Femur (tissue), 1 donor: ENCODE results near the gene PAPOLB.

ENCODE experiments used
- DNase-seq: peaks from one replicate; pipeline ENCODE4 v3.0.0-alpha.2; 2017

Gene PAPOLB

DNA sequence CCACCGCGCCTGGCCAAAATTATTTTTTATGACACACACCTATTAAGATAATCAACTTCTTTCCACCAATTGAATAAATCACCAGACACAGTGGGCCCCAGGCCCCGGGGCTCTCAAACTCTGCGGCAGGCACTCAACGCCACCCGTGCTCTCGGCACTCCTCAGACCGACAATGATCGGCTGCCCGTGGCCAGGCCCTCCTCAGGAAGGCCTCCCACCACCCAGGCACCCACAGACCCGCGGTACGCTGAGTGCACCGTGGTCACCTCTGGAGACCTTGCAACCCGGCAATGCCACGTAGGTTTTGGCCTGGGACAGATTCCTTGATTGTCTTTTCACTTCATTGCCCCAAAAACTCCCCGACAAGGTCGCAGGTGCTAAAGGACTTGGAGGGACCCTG, 14.8 kb upstream of the PAPOLB start:
- DNase-seq, result no peak

DNA sequence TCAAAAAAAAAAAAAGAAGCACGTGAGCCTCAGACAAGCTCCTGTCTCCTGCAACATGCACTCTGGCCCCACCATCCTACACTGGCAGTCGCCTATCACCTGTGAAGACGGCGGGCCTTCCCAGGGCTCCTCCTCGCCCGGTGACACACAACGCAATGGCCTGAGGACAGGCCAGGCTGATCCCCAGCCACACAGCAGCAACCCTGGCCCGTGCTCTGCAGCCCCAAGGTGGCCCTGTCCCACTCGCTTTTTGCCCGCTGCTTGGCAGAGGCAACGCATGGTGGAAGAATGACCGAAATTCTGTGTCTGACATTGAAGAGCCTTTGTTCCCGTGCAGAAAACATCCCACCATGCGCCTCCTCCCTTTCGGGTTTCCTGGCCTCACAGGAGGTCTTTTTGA, 13.6 kb upstream of the PAPOLB start:
- DNase-seq, result no peak

DNA sequence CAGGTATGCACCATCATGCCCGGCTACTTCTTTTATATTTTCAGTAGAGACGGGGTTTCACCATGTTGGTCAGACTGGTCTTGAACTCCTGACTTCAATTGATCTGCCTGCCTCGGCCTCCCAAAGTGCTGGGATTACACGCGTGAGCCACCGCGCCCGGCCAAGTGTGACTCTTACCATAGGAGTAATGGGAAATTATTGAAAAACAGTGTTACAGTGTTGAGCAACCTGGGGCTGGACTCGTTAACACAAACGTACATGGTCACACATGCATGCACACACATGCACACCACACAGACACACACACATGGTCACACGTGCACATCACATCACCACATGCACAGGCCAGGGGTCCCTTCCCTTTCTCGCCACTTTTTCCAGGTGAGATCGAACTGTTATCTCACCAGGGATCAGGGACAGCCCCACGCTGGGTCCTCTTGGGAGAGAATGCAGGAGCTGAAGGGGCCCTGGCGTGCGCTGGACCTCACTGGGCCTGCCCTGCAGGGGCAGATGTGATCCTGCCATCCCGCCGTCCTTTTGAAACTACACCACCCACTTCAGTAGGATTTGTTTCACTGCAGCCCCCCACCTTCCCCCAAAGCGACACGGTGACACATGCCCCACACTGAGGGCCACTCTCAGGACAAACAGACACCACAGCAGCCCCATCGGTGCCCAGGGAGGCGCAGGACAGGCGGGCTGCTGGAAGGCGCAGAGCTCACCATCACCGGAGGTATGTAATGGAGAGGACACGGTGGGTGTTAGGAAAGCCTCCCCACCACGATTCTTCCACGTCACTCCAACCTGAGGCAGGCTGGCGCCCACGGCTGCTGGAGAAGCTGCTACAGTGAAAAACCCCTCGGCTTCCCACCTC, 11.5 kb upstream of the PAPOLB start:
- DNase-seq, result no peak

DNA sequence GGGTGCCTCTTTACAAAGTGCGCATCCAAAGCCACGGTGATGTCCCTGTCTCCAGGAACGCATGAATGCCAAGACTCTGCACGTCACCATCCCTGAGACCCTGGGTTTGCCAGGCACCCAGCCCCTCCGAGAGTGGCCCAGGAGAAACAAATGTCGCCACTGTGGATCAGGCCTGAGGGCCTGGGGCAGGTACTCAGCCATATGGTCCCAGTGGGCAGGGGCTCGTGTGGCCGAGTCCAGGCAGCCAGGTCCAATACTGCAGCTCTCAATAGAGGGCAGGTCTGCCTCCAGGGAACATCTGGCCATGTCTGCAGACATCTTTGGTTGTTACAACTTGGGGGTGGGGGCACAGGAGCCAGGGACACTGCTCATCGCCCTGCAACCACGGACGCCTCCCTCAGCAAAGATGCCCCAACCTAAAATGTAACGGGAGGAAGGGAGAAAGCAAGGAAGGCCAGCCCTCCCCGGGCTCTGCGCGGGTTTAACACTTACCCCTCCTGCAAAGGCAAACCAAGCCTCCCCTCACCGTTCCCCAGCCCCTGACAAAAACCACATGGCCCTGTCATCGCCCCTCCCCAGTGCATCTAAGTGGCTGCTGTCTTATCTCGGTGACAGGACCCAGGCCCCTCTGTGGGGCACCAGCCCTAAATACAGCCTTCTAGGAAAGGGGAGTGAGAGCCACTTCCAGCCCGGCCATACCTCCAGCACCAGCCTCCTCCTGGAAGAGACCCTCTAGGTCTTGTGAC, 10.3 kb upstream of the PAPOLB start:
- no peak for DNase-seq

DNA sequence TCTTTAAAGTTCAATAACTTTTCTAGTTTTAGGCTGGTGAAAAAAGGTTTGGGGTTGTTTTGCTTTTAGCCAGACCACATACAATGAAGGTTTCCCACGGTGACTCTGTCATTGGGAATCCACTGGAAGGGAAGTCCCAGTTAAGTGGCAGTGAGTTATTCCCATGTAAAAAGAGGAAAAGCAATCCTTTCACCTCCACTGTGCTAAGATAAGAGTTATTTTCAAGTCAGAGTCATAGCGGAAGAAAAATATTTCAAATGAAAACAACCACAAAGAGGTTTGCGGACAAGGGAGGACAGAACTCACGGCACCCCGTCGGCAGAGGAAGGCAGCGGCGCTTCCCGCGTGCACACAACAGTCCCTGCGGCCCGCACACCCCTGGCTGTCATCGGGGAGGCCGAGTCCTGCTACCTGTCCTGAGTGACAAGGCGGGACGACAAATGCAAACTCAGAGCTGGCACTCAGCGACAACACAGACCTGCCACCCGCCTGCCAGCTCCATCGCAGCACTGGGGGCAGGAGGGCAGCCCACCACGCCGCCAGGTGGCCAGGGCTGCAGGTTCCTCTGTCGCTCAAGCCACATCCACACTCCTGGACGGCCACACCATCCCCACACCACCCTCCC, 9.3 kb upstream of the PAPOLB start:
- no peak for DNase-seq

DNA sequence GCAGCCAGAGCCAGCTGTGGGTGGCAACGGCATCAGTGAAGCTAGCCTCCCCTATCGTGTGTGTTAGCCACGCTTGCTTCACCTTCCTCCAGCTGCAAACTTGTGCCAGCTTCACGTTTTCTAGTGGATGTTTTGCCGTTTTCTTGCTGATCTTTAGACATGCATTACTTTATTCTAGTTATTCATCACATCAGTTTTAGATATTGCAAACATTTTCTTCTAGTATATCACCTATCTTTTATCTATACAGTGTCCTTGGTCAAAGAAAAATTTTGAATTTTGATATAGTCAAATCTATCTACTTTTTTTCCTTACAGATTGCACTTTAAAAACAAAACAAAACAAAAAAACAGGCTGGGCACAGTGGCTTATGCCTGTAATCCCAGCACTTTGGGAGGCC, 6.7 kb upstream of the PAPOLB start:
- DNase-seq, result no peak

GRCh38 chr7:4866528-4867496, 5.0 kb upstream of the PAPOLB start:
- DNase-seq, result no peak

GRCh38 chr7:4862156-4862555, 326 bp upstream of the PAPOLB start:
- no peak for DNase-seq

- no peak for DNase-seq
These were observed 603 bp downstream of the PAPOLB start for GRCh38 chr7:4861227-4861626.

DNA sequence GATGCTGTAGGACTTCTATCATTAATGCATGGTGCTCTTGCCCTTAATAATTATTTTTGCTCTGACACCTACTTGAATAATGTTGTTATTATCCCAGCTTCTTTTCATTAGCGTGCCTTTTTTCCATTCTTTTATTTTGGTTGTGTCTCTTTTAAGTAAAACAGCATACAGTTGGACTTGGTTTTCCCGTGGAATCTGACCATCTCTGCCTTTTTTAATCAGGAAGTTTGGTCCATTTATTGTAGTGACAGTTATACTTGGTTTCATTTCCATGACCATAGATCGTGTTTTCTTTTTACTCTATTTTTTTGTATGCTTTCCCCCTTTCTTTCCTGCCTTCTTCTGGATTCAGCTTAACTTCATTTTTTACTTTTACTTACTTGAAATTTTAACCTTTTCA, 4.6 kb downstream of the PAPOLB start:
- DNase-seq, result no peak

DNA sequence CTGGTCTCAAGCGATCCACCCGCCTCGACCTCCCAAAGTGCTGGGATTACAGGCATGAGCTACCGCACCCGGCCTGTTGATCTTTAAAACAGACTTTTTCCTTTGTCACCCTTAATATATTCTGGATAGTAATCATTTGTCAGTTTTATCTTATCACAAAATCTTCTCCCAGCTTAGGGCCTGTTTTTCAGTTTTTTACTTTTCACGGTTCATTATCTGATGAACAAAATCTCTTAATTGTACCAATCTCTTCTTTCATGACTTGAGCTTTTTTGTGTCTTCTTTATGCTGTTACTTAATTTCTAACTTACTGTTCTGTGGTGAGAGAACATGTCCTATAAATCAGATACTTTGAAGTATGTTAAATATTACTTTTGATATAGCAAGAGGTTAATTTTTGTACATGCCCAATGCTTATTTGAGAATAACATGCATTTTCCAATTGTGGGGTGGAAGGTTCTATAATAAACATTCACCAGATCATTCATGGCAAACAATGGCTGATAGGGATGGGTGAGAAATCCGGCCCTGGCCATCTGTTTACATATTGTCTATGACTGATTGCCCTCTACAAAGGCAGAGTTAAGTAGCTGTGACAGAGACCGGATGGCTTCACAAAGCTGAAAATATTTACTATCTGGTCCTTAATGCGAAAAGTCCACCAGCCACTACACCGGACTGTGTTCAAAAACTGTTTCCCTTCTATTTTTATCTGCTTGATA, 5.3 kb downstream of the PAPOLB start:
- DNase-seq, result no peak

DNA sequence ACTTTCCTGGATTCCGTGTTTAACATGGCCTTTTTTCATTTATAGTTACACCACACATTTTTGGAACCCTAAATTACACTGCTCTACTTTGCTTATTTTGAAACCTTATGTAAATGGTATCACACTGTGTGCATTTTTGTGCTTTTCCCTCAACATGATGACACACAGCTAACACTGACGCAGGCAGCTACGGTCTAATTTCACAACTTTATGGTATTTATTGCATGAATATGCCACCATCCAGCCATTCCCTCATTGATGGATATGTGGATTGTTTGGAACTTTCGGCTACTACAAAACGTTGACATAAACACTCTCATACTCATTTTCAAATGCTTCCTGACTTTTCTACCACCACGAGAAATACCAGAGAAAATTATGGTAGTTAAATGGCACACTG, 6.9 kb downstream of the PAPOLB start:
- DNase-seq, result no peak

DNA sequence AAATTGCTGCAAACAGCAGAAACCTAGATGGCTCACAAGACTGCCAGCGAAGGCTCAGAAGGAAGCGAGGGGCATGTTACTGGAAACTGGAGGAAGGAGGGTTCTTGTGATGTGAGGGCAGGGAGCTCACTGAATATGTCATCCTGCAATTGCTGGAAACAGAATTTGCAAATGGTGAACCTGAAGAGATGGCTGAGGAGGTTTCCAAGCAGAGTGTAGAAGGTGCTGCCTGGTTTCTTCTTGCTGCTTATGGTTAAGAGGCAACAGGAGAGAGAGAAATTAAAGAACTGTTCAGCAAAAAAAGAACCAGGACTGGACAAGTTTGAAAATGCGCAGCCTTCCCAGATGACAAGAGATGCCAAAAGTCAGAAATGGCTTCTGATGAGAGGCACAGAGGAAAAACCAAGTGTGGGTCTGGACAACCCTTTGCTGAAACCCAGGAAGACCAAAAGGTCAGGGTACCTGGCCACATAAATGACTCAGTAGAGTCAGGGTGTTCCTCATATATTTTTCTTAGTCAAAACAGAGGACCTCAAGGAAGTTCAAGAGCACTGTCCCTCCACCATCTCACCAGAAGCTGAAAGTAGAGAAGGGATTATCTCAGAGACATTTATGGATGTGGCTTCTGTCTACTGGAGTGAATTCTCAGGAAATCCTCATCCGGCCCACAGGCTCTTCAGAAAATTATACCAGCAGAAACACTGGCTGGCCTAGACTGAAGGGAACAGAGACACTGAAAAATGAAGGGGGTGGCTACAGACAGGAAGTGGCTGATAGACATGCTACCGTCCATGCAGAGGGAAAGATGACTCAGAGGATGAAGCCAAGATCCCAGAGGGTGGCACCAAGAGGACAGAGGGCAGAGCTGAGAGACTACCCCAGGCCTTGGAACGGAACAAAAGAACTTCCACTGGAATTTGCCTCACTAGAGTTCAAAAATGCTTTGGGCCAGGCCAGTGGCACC, 10.1 kb downstream of the PAPOLB start:
- no peak for DNase-seq

DNA sequence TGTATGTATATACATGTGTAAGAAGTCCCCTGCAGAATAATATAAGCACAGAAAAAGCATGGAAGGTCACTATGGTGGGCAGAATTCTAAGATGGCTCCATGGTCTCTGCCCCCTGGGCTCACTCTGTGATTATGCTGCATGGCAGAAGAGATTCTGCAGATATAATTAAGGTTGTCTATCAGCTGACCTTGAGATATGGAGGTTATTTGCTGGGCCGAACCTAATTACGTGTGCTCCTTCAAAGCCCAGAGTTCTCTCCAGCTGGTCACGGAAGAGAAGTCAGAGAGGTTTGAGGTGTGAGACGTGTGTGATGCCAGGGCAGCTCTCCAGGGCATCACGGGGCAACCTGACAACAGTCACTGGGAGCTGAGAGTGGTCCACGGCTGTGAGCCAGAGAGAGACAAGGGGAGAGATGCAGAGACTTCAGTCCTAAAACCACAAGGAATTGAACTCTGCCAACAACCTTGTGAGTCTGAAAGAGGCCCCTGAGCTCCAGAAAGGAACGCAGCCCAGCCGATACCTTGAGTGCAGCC, 11.5 kb downstream of the PAPOLB start:
- no peak for DNase-seq

DNA sequence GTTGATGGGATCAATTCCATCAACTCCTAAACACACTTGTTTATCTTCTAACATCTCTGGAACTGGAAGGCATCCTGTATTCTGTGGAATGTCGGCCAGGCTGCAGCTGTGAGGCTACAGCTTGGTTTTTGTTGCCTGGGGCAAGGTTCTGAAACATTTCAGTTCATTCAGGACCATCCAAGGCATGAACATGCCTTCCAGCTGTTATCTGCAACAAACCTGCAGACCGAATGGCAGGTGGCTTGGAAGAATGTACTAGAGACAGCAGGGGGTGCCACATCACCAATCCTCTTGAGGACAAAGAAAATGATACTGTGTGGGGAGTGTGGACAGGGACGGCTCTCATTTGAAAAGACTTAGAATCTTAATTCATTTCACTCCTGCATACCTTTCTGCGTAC, 12.4 kb downstream of the PAPOLB start:
- DNase-seq, result no peak

- no peak for DNase-seq
These were observed 16.1 kb downstream of the PAPOLB start for GRCh38 chr7:4845740-4846142.

DNA sequence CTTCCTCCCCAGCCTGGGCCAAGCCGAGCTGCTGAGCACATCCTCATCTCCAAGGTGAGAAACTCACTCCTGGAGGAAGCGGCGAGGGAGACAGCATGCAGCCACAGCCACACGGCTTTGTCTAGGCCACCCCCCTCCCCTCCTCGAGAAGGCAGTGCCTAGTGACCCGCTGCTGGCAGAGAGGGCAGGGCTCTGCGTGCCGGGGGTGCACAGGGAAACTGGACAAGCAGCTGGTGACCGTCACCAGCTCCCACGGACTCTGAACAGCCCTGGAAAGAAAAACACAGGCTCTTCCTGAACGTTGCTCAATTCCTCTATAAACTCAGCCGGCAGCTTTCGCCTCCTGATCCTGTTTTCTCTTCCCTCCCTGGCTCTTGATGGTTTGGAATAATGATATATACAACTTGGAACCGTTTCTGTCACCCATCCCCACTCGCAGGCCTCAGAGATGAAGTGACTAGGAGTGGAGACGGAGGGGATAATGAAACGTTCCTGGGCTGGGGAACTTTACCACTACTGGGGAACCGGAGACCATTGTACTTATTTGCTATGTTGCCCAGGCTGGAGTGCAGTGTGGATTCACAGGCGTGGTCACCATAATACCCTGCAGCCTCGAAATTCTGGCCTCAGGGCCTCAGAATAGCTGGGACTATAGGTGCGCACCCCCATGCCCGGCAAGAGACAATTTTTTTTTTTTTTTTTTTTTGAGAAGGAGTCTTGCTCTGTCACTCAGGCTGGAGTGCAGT, 19.3 kb downstream of the PAPOLB start:
- no peak for DNase-seq

DNA sequence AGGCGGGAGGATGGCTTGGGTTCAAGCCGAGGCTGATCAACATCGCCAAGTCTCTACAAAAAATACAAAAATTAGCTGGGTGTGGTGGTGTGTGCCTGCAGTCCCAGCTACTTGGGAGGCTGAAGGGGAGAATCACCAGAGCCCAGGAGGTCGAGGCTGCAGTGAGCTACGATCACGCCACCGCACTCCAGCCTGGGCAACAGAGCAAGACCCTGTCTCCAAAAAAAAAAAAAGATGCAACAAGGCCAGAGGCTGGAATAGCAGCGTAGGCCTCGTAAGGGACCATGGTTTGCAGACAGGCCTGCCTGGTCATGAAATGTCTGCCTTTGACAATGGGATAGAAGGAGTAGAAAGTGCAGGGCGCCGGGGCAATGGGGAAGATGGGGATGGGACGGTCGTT, 20.0 kb downstream of the PAPOLB start:
- DNase-seq, result no peak

GRCh38 chr7:4841007-4841784, 20.6 kb downstream of the PAPOLB start:
- no peak for DNase-seq
